Peyer's patch (tissue), 4 donors: ENCODE measurements around the gene BNIP3. TPM values are rescaled to one million over a fixed set of nuclear protein-coding genes. Genes with fewer than 3 reads are reported as not detected.
A peak's percentile ranks its signal among the peaks of the same experiment; 100 is the strongest.

Source experiments
- DNase-seq, 3 donors: peaks; one replicate each; pipeline ENCODE4 v3.0.0-alpha.2; 2017 to 2019
- H3K27ac ChIP-seq, 4 donors: fragments of 200-600 bp; sonication (generic); one replicate each; pipeline ENCODE4 v1.5.1; 2016 to 2019
- H3K27me3 ChIP-seq, 2 donors: fragments of 200-600 bp; sonication (generic); one replicate each; pipeline ENCODE4 v1.5.1; 2019
- H3K36me3 ChIP-seq, 3 donors: fragments of 200-600 bp; sonication (generic); one replicate each; pipeline ENCODE4 v1.5.1; 2016 to 2019
- H3K4me1 ChIP-seq, 4 donors: fragments of 200-600 bp; sonication (generic); one replicate each; pipeline ENCODE4 v1.5.1; 2016 to 2019
- H3K4me3 ChIP-seq, 4 donors: fragments of 200-600 bp; sonication (generic); 1 replicate in 3 of 4; 2 replicates in 1 of 4; pipeline ENCODE4 v1.5.1; 2016 to 2019; ENCODE audit warnings: mild to moderate bottlenecking in 1 of 4
- H3K9me3 ChIP-seq, 4 donors: fragments of 200-600 bp; sonication (generic); one replicate each; pipeline ENCODE4 v1.5.1; 2016 to 2019; ENCODE audit warnings: mild to moderate bottlenecking in 1 of 4
- CTCF ChIP-seq, 6 experiments: fragments of 450-650 bp in 4 of 6; fragments of 200-600 bp in 2 of 6; sonication (generic) in 1 of 6; IDR thresholded peaks; one replicate each; pipeline ENCODE4 v1.5.1; 2017 to 2019; ENCODE audit warnings: antibody characterized with exemption in 6 of 6, mild to moderate bottlenecking in 3 of 6, moderate library complexity in 1 of 6
- POLR2A ChIP-seq, 2 donors: fragments of 450-650 bp; IDR thresholded peaks; one replicate each; pipeline ENCODE4 v1.5.1; 2017; ENCODE audit warnings: antibody characterized with exemption in 2 of 2, mild to moderate bottlenecking in 2 of 2, moderate library complexity in 2 of 2
- total RNA-seq, 4 donors: library from RNA; depleted of rRNA; stranded (reverse); fragments of >200 nt; gene quantifications; one replicate each; pipeline ENCODE4 v1.1.0, GENCODE V29; 2016

Gene BNIP3
- total RNA-seq, 4 donors from 2014 or later, result 26.7 to 58.7 (median 41.1) TPM

- TF ChIP-seq POLR2A (IDR thresholded peaks at IDR 0.05), result no peak
- Histone ChIP-seq H3K36me3 (peaks cover 0 to 10% (median 0%) of the 10 kb centered on the region in 3 donors), H3K4me3 (no peak overlapping the region), H3K9me3 (no peaks in the 10 kb centered on the region), H3K4me1 (peaks cover 0 to 26% (median 3%) of the 10 kb centered on the region in 4 donors), H3K27ac (no peak overlapping the region), H3K27me3 (no peaks in the 10 kb centered on the region)
- no peak for DNase-seq
Measured at GRCh38 chr10:131975796-131976195, 5.9 kb downstream of the BNIP3 start.

GRCh38 chr10:131975003-131975402 is 6.7 kb downstream of the BNIP3 start:
- no peak for DNase-seq
- peaks cover 0 to 18% (median 0%) of the 10 kb centered on the region in 3 donors for H3K36me3 ChIP-seq
- H3K27me3 ChIP-seq, result no peaks in the 10 kb centered on the region
- no peak overlapping the region for H3K4me3 ChIP-seq
- H3K9me3 ChIP-seq, result no peaks in the 10 kb centered on the region
- peaks cover 0 to 20% (median 3%) of the 10 kb centered on the region in 4 donors for H3K4me1 ChIP-seq
- TF ChIP-seq CTCF (IDR thresholded peaks at IDR 0.05), result no peak
- TF ChIP-seq POLR2A (IDR thresholded peaks at IDR 0.05), result no peak
- no peak overlapping the region for H3K27ac ChIP-seq

- Histone ChIP-seq H3K27me3 (no peaks in the 10 kb centered on the region), H3K4me3 (no peak overlapping the region), H3K9me3 (no peaks in the 10 kb centered on the region), H3K36me3 (peaks cover 0 to 23% (median 0%) of the 10 kb centered on the region in 3 donors), H3K4me1 (peaks cover 0 to 15% (median 3%) of the 10 kb centered on the region in 4 donors), H3K27ac (no peak overlapping the region)
- no peak for DNase-seq
- TF ChIP-seq POLR2A (IDR thresholded peaks at IDR 0.05) (no peak), CTCF (IDR thresholded peaks at IDR 0.05) (no peak)
Measured at GRCh38 chr10:131974034-131974817, 7.5 kb downstream of the BNIP3 start.

GRCh38 chr10:131973160-131973951 is 8.4 kb downstream of the BNIP3 start:
- Histone ChIP-seq H3K4me3 (peak overlapping the region in 1 of 4 donors; percentile 10), H3K9me3 (no peaks in the 10 kb centered on the region), H3K27me3 (no peaks in the 10 kb centered on the region), H3K4me1 (peaks cover 0 to 15% (median 3%) of the 10 kb centered on the region in 4 donors), H3K27ac (peak overlapping the region in 2 of 4 donors; percentile 21 to 65), H3K36me3 (peaks cover 0 to 29% (median 0%) of the 10 kb centered on the region in 3 donors)
- no peak for DNase-seq
- TF ChIP-seq POLR2A (IDR thresholded peaks at IDR 0.05) (no peak), CTCF (IDR thresholded peaks at IDR 0.05) (no peak)

GRCh38 chr10:131972474-131973071 is 9.2 kb downstream of the BNIP3 start:
- peak in 2 of 3 donors; percentile 29 to 52 for DNase-seq
- Histone ChIP-seq H3K4me1 (peaks cover 0 to 15% (median 3%) of the 10 kb centered on the region in 4 donors), H3K4me3 (peak overlapping the region in 1 of 4 donors; percentile 10), H3K36me3 (peaks cover 0 to 30% (median 0%) of the 10 kb centered on the region in 3 donors), H3K27me3 (no peaks in the 10 kb centered on the region), H3K27ac (peak overlapping the region in 2 of 4 donors; percentile 17 to 65), H3K9me3 (no peaks in the 10 kb centered on the region)
- no peak for TF ChIP-seq POLR2A (IDR thresholded peaks at IDR 0.05)
- no peak for TF ChIP-seq CTCF (IDR thresholded peaks at IDR 0.05)
